Activated CD8-positive, alpha-beta T cell treated with anti-CD3 and anti-CD28 coated beads for 36 hours (primary cell): ENCODE data around the gene VSX2. TPM values are rescaled to one million over a fixed set of nuclear protein-coding genes. Genes with fewer than 3 reads are reported as not detected.
"Not testable (repeated sequence)": the region's sequence is repeated elsewhere in the genome, so short reads cannot be mapped to it uniquely, and the experiment has no call there.

Source experiments
- ATAC-seq: fragments of 200-7000 bp; cut with Tn5 transposase; one replicate; pipeline ENCODE4 v1.10.0; 2021; ENCODE audit warnings: mild to moderate bottlenecking, moderate library complexity
- CTCF ChIA-PET: fragments of 350-600 bp; sonication (Branson Sonifier 250); formaldehyde crosslinking; loops from one replicate; lab custom pipeline; 2021; ENCODE audit warnings: antibody characterized with exemption; lab: Charles Lee
- POLR2A ChIA-PET: fragments of 350-600 bp; sonication (Branson Sonifier 250); formaldehyde crosslinking; loops from one replicate; lab custom pipeline; 2021; ENCODE audit warnings: antibody characterized with exemption; lab: Charles Lee
- DNase-seq: peaks from one replicate; pipeline ENCODE4 v3.0.0-alpha.2; 2020
- H3K27ac Mint-ChIP-seq: one replicate; pipeline ENCODE4 v1.8.0; 2021; ENCODE audit warnings: mild to moderate bottlenecking, mixed read lengths
- H3K27me3 Mint-ChIP-seq: one replicate; pipeline ENCODE4 v1.8.0; 2021; ENCODE audit warnings: mixed read lengths
- H3K36me3 Mint-ChIP-seq: one replicate; pipeline ENCODE4 v1.8.0; 2021; ENCODE audit warnings: low read depth, mixed read lengths
- H3K4me1 Mint-ChIP-seq: one replicate; pipeline ENCODE4 v1.8.0; 2021; ENCODE audit warnings: low read depth, mixed read lengths
- H3K4me3 Mint-ChIP-seq: one replicate; pipeline ENCODE4 v1.8.0; 2021; ENCODE audit warnings: mild to moderate bottlenecking, moderate library complexity, mixed read lengths
- H3K9me3 Mint-ChIP-seq: one replicate; pipeline ENCODE4 v1.8.0; 2021; ENCODE audit warnings: mixed read lengths
- intact Hi-C: fragments of 100-400 bp; cut with micrococcal nuclease; formaldehyde crosslinking; loops from one replicate; pipeline ENCODE4 v1.10.0; 2022
- total RNA-seq, 2 experiments: library from RNA; stranded (reverse); gene quantifications; one replicate each; pipeline ENCODE4 v1.2.3, GENCODE V29; 2021
- TF ChIP-seq, protein P1 (sequence below): fragments of 200-600 bp; IDR thresholded peaks from one replicate; pipeline ENCODE4 v1.8.0; 2022; ENCODE audit warnings: antibody characterized with exemption, mild to moderate bottlenecking

Gene VSX2
- total RNA-seq, 2 experiments from 2014 or later = not detected

DNA sequence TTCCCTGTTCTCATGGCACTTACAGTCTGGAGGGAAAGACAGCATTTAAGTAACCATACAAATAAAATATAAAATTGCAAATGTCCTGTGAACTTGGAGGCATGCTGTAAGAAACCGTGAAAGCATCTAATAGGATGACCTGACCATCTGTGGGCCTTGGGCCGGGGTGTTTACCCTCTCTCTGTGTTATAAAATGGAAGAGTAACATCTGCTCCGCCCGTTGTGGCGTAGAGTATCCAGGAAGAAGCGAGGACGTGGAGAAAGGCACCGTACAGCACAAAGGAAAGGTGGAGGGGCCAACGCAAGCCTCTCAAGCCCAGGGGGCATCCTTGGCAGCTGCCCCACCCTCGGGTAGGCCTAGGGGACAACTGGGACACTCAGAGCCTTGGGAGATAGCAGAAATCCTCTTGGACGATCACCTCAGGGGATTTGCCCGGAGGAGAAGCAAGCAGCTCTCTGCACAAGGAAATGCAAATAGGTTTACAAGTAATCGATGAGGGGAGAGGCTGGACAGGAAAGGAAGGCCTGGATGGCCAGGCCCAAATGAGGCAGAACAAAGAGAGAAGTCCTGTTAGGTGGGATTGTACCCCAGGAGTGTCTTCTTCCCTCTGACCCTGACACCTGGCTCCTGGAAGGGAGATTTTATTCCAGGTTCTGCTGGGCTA lies 26.2 kb downstream of the VSX2 start:
- H3K4me1 Mint-ChIP-seq = no peaks in the 10 kb centered on the region
- ATAC-seq = no peak
- no peak for DNase-seq
- TF ChIP-seq, protein P1, sequence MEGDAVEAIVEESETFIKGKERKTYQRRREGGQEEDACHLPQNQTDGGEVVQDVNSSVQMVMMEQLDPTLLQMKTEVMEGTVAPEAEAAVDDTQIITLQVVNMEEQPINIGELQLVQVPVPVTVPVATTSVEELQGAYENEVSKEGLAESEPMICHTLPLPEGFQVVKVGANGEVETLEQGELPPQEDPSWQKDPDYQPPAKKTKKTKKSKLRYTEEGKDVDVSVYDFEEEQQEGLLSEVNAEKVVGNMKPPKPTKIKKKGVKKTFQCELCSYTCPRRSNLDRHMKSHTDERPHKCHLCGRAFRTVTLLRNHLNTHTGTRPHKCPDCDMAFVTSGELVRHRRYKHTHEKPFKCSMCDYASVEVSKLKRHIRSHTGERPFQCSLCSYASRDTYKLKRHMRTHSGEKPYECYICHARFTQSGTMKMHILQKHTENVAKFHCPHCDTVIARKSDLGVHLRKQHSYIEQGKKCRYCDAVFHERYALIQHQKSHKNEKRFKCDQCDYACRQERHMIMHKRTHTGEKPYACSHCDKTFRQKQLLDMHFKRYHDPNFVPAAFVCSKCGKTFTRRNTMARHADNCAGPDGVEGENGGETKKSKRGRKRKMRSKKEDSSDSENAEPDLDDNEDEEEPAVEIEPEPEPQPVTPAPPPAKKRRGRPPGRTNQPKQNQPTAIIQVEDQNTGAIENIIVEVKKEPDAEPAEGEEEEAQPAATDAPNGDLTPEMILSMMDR = no peak
- POLR2A ChIA-PET = no interaction called here
- H3K9me3 Mint-ChIP-seq = no peaks in the 10 kb centered on the region
- H3K36me3 Mint-ChIP-seq = no peaks in the 10 kb centered on the region
- no peak overlapping the region for H3K4me3 Mint-ChIP-seq
- CTCF ChIA-PET = interaction anchor here (0.8 kb wide), 1 partner anchor 8 kb away, joined by 4 read pairs; no protein-coding TSS in a partner anchor
- no peak overlapping the region for H3K27ac Mint-ChIP-seq
- peaks cover 1% of the 10 kb centered on the region for H3K27me3 Mint-ChIP-seq
- intact Hi-C loops = no loop called here

DNA sequence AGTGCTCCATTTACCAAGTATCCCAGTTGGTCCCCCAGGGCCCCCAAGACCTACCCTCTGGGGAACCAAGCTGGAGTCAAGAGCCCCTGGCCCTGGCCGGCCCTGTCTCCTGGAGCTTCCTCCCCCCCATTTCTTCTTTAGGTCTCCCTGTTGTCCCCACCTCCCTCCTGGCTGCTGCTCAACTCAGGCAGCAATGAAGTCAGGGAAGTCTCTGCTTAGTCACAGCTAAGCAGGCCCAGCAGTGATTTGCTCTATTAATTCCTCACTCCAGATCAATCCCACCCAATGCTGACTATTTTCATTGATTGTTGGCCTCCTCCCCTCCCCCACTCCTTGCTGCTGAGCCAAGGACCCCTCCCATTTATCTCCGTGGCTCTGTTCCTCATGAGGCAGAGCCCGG lies 28.3 kb downstream of the VSX2 start:
- CTCF ChIA-PET = interaction anchor here (1.4 to 2.5 kb wide), 2 partner anchors 11 to 27 kb away, joined by 3 to 8 read pairs; no protein-coding TSS in a partner anchor
- POLR2A ChIA-PET = interaction anchor here (0.7 kb wide), 1 partner anchor 10 kb away, joined by 3 read pairs; no protein-coding TSS in a partner anchor
- Mint-ChIP-seq H3K9me3 (no peaks in the 10 kb centered on the region), H3K27ac (no peak overlapping the region), H3K27me3 (peaks cover 5% of the 10 kb centered on the region), H3K36me3 (no peaks in the 10 kb centered on the region), H3K4me3 (no peak overlapping the region), H3K4me1 (no peaks in the 10 kb centered on the region)
- DNase-seq = no peak
- intact Hi-C loops = no loop called here
- TF ChIP-seq, protein P1 = no peak
- no peak for ATAC-seq

DNA sequence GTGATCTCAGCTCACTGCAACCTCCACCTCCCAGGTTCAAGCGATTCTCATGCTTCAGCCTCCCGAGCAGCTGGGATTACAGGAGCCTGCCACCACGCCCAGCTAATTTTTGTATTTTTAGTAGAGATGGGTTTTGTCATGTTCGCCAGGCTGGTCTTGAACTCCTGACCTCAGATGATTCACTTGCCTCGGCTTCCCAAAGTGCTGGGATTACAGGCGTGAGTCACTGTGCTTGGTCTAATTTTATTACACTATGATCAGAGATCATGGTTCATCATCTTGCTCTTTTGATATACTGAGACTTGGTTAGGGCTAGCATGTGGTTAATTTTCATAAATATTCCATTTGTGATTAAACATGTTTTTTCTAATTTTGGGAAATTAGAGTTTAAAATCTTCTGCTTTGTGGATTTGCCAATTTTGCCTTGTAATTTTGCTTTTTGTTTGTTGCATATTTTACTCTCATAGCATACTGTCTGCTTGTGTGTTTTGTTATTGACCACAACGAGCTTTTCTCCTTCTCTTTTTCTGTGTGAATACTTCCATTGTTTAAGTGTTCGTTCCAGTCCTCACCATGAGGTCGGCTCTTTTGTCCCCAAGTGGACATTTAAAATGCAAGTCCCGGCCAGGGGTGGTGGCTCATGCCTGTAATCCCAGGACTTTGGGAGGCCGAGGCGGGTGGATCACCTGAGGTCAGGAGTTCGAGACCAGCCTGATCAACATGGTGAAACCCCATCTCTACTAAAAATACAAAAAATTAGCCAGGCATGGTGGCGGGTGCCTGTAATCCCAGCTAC lies 31.3 kb downstream of the VSX2 start:
- ATAC-seq, H3K9me3 Mint-ChIP-seq, H3K27ac Mint-ChIP-seq, H3K4me3 Mint-ChIP-seq, H3K27me3 Mint-ChIP-seq, H3K36me3 Mint-ChIP-seq, POLR2A ChIA-PET, DNase-seq, intact Hi-C loops, H3K4me1 Mint-ChIP-seq: not testable (repeated sequence)
- CTCF ChIA-PET = interaction anchor here (1.6 kb wide), 1 partner anchor 14 kb away, joined by 6 read pairs; no protein-coding TSS in a partner anchor

DNA sequence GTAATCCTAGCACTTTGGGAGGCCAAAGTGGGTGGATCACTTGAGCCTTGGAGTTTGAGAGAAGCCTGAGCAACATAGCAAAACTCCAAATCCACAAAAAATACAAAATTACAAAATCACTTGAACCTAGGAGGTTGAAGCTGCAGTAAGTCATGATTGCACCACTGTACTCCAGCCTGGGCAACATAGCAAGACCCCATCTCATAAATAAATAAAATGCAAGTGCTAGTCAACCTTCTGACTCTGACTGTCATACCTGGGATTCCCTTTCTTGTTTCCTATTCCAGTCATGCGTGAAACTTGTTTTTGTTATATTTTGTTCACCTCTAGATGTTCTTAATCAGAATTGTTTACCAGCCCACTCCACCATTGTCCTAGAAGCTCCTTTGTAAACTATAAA lies 32.1 kb downstream of the VSX2 start:
- H3K4me3 Mint-ChIP-seq = no peak overlapping the region
- H3K36me3 Mint-ChIP-seq = no peaks in the 10 kb centered on the region
- DNase-seq = no peak
- TF ChIP-seq, protein P1 = no peak
- intact Hi-C loops = no loop called here
- H3K27ac Mint-ChIP-seq = no peak overlapping the region
- ChIA-PET POLR2A (no interaction called here), CTCF (no interaction called here)
- peaks cover 3% of the 10 kb centered on the region for H3K4me1 Mint-ChIP-seq
- ATAC-seq = no peak
- H3K9me3 Mint-ChIP-seq = no peaks in the 10 kb centered on the region
- H3K27me3 Mint-ChIP-seq = peaks cover 5% of the 10 kb centered on the region

GRCh38 chr14:74275241-74275841 lies 36.1 kb downstream of the VSX2 start:
- DNase-seq (peak; percentile 19), ATAC-seq (no peak)
- H3K4me1 Mint-ChIP-seq = peaks cover 3% of the 10 kb centered on the region
- H3K27ac Mint-ChIP-seq = no peak overlapping the region
- H3K9me3 Mint-ChIP-seq = peaks cover 8% of the 10 kb centered on the region
- TF ChIP-seq, protein P1 = no peak
- CTCF ChIA-PET = interaction anchor here (1.0 kb wide), 1 partner anchor 9 kb away, joined by 4 read pairs; no protein-coding TSS in a partner anchor
- H3K36me3 Mint-ChIP-seq = peaks cover 3% of the 10 kb centered on the region
- intact Hi-C loops = no loop called here
- peaks cover 4% of the 10 kb centered on the region for H3K27me3 Mint-ChIP-seq
- POLR2A ChIA-PET = interaction anchor here (1.5 kb wide), 1 partner anchor 9 kb away, joined by 3 read pairs; no protein-coding TSS in a partner anchor
- H3K4me3 Mint-ChIP-seq = no peak overlapping the region
